ENCODE measurements around the gene RBM11.

RBM11 gene

GRCh38 chr21:14229399-14229798 lies 13.4 kb downstream of the RBM11 start:
- TF ChIP-seq CTCF (IDR thresholded peaks at IDR 0.05; ENCODE audit: insufficient read depth, low read length, poor library complexity, severe bottlenecking) = no peak
- Histone ChIP-seq H3K4me3 (replicated peaks; ENCODE audit: low read depth, low read length) (no peak overlapping the region), H3K36me3 (ENCODE audit: control insufficient read depth, insufficient read depth, low read length) (no peaks in the 10 kb centered on the region), H3K27me3 (replicated peaks; ENCODE audit: control insufficient read depth, insufficient read depth, low read length) (no peaks in the 10 kb centered on the region)
- DNase-seq (ENCODE audit: extremely low read depth, insufficient read length) = no peak

GRCh38 chr21:14235101-14235500 lies 19.1 kb downstream of the RBM11 start:
- H3K27me3 ChIP-seq (replicated peaks; ENCODE audit: control insufficient read depth, insufficient read depth, low read length) = no peaks in the 10 kb centered on the region
- no peak for DNase-seq (ENCODE audit: extremely low read depth, insufficient read length)
- no peak overlapping the region for H3K4me3 ChIP-seq (replicated peaks; ENCODE audit: low read depth, low read length)
- no peak for TF ChIP-seq CTCF (IDR thresholded peaks at IDR 0.05; ENCODE audit: insufficient read depth, low read length, poor library complexity, severe bottlenecking)
- H3K36me3 ChIP-seq (ENCODE audit: control insufficient read depth, insufficient read depth, low read length) = no peaks in the 10 kb centered on the region

DNA sequence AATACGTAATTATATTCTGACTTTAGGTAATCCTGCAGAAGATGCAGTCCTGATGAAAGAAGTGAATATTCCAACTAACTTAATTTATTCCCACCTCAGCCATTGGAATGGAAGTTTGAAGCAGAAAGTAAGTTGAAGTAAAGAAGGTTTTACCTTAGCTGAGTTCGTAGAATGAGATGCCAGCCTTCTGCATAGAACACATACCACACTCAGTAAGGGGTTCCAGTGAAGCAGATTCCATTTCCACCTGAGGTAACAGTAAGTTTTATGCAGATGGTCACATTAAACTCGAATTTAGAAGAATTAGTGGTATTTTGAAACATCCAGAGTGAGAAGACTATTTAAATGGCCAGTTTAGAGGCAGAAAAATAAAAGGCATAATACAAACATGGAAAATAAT lies 20.2 kb downstream of the RBM11 start:
- H3K36me3 ChIP-seq (ENCODE audit: control insufficient read depth, insufficient read depth, low read length) = no peaks in the 10 kb centered on the region
- no peak overlapping the region for H3K4me3 ChIP-seq (replicated peaks; ENCODE audit: low read depth, low read length)
- no peak for TF ChIP-seq CTCF (IDR thresholded peaks at IDR 0.05; ENCODE audit: insufficient read depth, low read length, poor library complexity, severe bottlenecking)
- no peaks in the 10 kb centered on the region for H3K27me3 ChIP-seq (replicated peaks; ENCODE audit: control insufficient read depth, insufficient read depth, low read length)
- DNase-seq (ENCODE audit: extremely low read depth, insufficient read length) = no peak

- DNase-seq (ENCODE audit: extremely low read depth, insufficient read length) = no peak
- Histone ChIP-seq H3K36me3 (ENCODE audit: control insufficient read depth, insufficient read depth, low read length) (no peaks in the 10 kb centered on the region), H3K4me3 (replicated peaks; ENCODE audit: low read depth, low read length) (no peak overlapping the region), H3K27me3 (replicated peaks; ENCODE audit: control insufficient read depth, insufficient read depth, low read length) (no peaks in the 10 kb centered on the region)
- TF ChIP-seq CTCF (IDR thresholded peaks at IDR 0.05; ENCODE audit: insufficient read depth, low read length, poor library complexity, severe bottlenecking) = no peak
These were observed 23.3 kb downstream of the RBM11 start for GRCh38 chr21:14239281-14239680.

- DNase-seq (ENCODE audit: extremely low read depth, insufficient read length) = no peak
- no peak for TF ChIP-seq CTCF (IDR thresholded peaks at IDR 0.05; ENCODE audit: insufficient read depth, low read length, poor library complexity, severe bottlenecking)
These were observed 25.3 kb downstream of the RBM11 start for GRCh38 chr21:14241297-14241696.

GRCh38 chr21:14243461-14243860 lies 27.5 kb downstream of the RBM11 start:
- no peak for DNase-seq (ENCODE audit: extremely low read depth, insufficient read length)
- no peaks in the 10 kb centered on the region for H3K27me3 ChIP-seq (replicated peaks; ENCODE audit: control insufficient read depth, insufficient read depth, low read length)
- no peak overlapping the region for H3K4me3 ChIP-seq (replicated peaks; ENCODE audit: low read depth, low read length)
- H3K36me3 ChIP-seq (ENCODE audit: control insufficient read depth, insufficient read depth, low read length) = no peaks in the 10 kb centered on the region
- no peak for TF ChIP-seq CTCF (IDR thresholded peaks at IDR 0.05; ENCODE audit: insufficient read depth, low read length, poor library complexity, severe bottlenecking)

More at GRCh38 chr21:14241297-14241696, 25.3 kb downstream of the RBM11 start:
- Histone ChIP-seq H3K36me3 (ENCODE audit: control insufficient read depth, insufficient read depth, low read length) (no peaks in the 10 kb centered on the region), H3K27me3 (replicated peaks; ENCODE audit: control insufficient read depth, insufficient read depth, low read length) (no peaks in the 10 kb centered on the region), H3K4me3 (replicated peaks; ENCODE audit: low read depth, low read length) (no peak overlapping the region)

All from GM06990 (cell line).